HG02642 (cell line): ENCODE results near the gene TNFSF8.

Experiments
- ATAC-seq: cut with Tn5 transposase; IDR thresholded peaks from one replicate; pipeline ENCODE4 v1.9.1; 2021; ENCODE audit warnings: mild to moderate bottlenecking; ENCODE audit not compliant: unreplicated experiment, poor library complexity

Gene TNFSF8

DNA sequence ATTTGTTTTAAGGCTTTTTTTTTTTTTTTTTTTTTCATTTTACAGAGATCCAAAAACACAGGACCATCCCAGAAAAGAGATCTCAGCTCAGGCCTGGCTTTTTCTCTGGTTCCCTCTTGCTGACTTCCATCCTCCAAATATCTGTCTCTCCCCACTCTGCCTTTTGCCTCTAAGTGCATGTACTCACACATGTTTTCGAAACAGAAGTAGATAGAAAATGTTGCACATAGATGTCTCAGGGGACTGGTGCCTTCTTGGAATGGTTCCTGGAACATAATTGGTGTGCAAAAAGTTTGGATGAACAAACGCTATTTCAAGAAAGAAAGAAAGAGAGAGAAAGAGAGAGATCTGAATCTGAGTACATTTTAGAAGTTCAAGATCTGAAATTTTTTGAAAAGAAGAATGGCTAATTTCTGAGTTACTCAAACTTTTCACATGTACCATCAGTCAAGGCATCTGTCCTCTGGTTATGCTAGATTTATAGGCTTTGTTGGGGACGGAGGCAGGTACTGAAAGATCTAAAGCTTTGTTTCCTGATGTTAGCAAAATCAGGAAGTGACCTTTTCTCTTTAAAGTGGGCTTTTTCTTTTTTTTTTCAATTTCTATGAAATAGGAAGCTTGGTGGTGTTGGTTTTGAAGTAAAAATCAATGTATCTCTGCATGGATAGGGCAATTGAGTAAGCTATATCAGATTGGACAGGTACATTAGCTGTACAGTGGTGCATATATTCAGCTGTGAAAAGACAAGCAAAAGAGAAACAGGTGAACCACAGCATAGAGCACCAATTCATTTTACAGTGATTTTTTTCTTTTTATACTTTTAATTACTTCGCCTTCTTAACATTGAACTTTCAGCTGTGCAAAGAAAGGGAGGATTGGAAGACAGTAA is 8.5 kb upstream of the TNFSF8 start:
- ATAC-seq = no peak

DNA sequence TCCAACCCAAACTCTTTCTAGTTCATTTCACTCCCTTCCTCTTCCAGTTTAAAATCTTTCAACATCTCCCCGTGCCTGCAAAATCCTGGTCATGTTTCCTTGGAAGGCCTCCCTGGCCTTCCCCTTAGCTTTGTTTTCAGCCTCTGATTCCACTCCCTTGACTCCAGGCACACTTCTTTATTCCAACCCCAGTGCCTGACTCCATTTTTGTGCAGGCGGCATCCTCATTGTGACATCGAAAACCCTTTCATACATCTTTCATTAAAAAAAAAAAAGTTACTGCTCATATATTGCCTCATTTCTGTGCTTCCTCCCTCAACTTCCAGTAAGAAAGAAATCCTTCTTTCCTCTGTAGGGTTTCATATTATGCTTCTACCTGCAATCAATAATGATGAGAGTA is 7.1 kb upstream of the TNFSF8 start:
- no peak for ATAC-seq

DNA sequence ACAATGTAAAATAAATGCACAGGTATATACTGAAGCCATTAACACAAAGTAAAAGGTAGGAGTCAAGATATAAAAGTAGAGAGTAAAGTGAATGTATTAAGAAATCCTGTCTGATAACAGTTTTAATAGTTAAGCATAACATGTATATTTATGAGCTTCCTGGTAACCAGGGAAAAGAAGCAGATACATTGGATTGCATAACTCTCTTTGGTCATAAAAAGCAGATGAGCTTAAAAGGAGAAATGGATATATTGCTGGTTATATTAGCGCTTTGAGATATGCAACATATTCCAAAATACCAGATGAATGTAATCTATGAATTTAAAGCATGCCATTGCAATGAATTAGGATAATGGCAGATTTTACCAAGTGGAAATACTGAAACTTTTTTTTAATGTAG is 6.2 kb upstream of the TNFSF8 start:
- ATAC-seq = no peak

DNA sequence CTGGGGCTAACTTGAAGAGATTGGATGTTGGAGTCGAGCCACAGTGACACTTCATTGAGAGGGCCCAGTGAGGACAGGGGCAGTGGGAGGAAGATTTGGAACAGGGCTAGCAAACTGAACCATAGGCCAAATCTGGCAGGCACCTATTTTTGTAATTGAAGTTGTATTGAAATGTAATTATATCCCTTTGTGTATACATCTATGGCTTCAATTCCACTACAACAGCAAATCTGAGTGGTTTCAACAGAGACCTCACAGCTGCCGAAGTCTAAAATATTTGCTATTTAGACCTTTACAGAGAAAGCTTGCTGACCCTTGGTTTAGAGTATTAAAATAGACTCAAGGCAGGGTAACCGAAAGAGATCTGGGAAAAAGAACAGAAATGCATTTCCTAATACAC is 4.7 kb upstream of the TNFSF8 start:
- no peak for ATAC-seq

DNA sequence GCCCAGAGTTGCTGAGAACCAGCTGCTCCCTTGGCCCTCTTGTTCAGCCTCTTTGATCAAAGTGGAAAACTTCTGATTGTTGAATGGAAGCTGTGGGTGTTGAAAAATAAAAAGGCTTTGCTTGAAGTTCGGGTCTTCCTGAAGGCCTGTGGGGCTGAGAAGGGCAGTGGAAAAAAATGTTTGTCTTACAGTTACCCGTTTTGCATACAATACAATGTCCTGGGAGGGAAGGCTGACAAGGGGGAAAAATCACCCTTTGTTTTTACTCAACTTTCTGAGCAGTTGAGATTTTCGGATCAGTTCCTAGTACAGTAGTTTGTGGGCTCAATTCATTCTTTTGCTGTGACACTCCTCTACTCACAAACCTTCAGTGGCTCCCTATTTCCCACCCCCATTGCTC is 2.1 kb upstream of the TNFSF8 start:
- no peak for ATAC-seq

DNA sequence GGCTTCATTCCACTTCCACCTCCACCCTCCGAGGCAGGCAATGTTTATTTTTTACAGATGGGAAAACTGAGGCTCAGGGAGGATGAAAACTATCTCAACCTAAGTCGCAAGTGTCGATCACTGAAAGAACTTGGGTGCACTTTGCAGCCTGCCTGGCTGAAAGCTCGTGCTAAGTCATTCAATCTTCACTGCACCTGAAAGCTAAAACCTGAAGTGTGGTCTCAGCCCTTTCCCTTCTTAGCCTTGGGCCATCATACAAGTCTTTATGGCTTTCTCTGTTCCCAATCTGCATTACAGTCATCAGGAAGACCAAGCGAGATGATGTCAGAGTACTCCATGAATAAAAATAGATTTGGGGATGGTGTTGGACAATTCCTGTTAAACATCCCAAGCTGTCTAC is 1.0 kb upstream of the TNFSF8 start:
- no peak for ATAC-seq

DNA sequence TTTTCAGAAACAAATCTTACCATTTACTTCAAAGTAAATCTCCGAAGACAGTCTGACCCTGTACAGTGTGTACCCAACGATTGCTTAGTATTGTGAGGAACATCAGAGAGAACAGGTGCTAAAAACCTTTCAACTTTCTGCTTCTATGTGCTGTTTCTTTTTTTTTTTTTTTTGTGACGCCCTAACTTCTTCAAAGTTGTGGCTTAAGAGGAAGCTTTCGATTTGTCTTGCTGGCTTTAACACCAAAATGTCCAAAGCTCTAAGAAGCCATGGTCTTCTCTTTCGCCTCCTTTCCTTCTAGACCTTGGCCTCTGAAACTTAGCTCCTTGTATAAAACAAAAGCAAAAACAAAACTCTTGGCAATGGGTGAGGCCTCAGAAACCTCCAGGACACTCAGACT is 1.2 kb downstream of the TNFSF8 start:
- ATAC-seq = no peak

DNA sequence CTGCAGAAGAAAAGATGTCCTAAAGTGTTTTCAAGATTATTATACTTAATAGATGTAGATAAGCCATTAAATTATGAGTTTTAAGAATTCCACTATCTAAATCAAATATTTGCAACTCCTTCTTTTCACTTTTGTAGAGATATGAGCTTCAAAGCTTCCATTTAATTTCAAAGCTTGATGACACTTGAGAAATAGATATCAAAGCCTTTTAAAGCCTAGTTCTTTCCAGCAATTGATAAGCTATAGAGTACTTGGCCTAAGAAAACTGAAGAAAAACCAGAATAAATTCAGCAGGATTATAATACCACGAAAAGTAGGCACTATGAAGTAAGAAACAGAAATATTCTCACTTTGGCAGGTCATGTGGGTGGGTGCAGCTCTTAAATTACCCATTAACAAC is 1.7 kb downstream of the TNFSF8 start:
- no peak for ATAC-seq

DNA sequence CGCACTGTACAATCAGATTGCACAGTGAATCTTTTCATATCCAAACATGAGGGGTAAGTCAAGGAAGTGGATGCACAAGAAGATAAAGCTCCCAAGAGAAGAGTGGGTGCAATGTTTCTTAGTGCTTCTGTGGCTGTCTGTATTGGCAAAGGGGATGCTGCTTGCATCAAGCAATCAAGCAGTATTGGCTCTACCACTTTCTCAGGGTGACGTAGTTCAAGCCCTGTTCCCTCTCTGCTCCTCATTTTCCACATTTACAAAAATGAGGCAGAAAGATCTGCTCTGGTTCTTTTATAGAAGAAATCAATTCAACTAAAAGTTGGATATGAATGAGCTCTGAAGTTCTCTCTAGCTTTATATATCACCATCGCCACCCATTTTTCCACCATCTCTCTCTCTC is 2.3 kb downstream of the TNFSF8 start:
- ATAC-seq = no peak

DNA sequence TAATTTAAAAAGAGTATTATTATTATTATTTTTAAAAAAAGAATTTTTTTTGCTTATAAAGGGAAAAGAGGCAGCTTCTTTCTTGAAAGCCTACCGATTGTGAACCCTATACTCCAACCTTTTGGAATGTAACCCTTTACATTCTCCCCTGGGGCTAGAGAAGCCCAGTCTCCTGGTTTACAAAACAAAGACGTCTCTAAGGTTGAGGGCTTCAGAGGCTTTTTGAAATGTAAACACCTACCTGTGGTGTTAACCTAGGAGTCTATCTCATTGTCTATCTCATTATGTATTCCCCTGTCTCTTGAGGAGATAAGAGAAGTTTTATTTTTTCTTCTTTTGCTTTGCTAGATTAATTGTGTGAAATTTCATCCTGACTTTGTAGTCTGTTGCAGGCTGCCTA is 4.7 kb downstream of the TNFSF8 start:
- no peak for ATAC-seq

DNA sequence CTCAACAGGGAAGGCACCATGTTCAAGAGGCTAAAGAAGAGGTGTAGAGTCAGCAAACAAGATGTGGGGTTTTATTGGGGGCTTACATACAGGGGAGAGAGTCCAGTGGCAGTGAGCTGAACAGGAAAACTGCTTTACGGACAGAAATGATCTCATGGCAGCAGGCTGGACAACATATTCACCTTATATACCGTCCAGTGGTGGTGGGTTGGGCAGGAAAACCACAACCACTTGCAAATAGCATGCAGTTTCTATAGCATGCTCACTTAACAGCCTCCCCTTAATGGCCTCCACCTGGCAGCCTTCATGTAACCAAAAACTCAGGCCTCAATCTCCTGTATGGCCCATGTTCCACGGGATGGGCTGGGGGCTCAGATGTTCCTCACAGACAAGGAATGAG is 5.4 kb downstream of the TNFSF8 start:
- no peak for ATAC-seq

DNA sequence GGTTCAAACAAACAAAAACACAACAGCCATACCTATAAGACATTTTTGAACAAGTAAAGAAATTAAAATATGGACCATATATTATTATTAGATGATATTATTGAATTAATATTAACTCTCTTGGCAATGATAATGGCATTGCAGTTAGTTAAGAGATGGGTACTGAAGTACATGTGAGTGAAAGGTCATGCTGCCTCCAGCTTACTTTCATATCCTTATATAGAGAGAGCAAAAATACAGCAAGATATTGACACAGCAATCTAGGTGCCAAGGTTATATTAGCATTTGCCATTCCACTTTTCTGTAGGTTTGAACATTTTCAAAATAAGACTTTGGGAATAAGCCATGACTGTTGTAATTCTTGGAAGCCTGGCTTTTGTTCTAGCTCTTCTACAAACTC is 6.1 kb downstream of the TNFSF8 start:
- ATAC-seq = no peak

DNA sequence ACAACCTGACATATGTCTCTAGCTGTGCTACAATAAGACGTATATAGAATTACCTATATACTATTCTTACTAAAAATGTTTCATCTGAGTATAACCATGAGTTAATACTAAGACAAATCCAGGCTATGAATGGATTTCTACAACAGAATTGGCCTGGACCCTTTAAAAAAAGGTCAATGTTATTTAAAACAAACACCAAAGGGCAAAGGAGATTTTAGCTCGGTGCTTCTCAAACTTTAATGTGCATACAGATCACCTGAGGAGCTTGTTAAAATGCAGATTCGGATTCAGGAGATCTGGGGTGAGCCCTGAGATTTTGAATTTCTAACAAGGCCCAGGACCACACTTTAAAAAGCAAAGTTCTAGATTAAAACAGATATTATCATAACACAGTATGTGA is 6.5 kb downstream of the TNFSF8 start:
- no peak for ATAC-seq

DNA sequence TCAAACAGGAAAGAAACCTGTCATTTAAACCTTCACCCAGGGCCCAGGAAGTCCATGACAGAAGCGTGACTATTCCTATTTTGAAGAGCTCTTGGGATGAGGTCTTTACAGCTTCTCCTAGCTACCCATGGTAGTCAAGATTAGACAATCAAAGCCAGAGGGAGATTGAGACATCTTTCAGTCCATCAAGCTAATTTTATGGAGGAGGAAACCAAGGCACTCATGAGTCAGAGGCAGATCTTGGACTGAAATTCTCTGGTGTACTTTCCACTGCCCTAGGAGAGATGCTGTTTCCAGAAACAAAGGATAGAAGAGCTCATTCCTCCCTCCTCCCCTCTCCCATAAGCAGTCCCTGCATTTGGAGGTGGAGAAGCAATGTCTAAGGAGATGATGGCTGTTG is 9.2 kb downstream of the TNFSF8 start:
- no peak for ATAC-seq

DNA sequence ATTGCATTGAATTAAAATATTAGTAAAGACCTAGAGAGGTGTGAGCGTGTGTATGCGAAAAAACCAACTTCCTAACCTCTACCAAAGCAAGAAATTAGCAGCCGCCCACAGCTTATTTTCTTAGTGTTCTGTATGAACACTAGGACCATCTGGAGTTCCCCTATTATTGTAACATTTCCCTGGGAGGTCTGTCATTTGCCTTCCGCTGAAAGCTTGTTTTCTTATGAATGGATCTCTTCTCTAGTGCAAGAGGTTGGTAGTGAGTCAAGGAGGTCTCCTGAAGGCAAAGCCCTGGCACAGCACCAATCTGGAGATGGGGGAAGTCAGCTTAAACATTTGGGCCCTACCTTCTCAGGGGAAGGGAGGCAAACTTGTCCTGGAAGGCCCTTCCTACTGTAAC is 10.8 kb downstream of the TNFSF8 start:
- ATAC-seq = no peak

DNA sequence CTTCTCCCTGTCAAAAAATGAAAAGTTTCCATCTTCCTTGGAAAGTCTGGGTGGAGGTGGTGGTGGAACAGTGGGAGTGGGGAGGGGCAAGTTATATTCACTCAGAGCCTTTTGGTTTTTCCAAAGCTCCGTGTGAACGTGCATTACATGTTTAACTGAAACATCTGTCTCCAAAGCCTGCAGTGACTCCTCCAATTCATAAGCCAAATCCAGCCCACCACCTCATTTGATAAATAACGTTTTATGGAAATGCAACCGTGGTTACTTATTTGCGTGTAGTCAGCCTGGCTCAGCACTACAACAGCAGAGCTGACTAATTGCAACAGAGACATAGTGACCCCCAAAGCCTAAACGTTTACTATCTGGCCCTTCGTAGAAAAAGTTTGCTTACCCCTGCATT is 13.9 kb downstream of the TNFSF8 start:
- ATAC-seq = no peak

DNA sequence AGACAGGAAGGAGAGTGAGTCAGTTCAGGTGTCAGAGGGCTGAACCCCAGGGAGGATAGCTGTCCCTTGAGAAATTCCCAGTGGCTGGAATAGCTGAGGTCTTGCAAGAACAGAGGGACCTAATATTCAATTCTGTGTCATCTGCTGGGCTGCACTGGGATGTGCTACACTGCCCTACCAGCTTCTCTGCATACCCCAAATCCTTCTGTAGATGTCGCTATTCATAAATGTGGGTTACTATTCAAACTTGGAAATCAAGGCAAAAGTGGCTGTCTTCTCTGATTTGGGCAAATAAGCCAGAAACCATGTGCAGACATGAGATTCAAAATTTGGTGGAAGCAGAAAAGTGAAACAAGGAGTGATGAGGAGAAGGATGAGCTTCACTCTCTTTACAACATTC is 16.3 kb downstream of the TNFSF8 start:
- ATAC-seq = no peak

DNA sequence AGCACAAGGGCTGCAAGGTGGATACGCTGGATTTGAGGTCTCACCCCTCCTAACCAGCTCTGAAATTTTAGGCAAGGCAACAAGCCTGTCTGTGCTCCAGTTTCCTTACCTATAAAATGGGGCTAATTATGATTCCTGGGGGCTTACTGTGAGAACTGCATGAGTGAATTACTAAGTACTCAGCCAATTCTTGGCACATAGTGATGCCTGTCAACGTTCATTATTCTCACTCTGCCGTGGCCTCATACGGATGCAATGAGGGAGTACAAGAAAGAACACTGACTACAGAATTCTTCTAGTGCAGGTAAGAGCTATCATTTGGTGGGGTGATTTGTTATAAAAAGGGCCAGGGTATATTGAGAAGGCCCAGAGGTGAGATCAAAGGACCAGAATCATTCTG is 16.7 kb downstream of the TNFSF8 start:
- ATAC-seq = no peak

DNA sequence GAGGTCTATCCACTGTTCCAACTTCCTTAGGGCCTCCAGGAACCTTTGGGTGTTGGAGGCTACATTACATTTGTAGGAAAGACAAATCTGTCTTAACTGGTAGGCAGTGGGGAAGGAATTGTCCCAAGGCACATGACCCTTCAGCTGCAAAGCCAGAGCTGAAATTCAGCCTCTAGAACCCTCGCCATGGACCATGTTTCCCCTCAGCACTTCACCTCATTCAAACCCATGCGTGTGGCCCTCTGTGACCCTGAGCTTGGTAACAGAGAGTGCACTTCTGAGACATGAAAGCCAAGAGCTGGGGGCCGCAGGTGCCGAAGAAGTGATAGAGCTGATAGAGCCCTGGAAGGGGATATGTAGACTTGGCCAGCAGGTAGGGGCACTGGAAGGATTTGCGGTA is 17.2 kb downstream of the TNFSF8 start:
- ATAC-seq = no peak

DNA sequence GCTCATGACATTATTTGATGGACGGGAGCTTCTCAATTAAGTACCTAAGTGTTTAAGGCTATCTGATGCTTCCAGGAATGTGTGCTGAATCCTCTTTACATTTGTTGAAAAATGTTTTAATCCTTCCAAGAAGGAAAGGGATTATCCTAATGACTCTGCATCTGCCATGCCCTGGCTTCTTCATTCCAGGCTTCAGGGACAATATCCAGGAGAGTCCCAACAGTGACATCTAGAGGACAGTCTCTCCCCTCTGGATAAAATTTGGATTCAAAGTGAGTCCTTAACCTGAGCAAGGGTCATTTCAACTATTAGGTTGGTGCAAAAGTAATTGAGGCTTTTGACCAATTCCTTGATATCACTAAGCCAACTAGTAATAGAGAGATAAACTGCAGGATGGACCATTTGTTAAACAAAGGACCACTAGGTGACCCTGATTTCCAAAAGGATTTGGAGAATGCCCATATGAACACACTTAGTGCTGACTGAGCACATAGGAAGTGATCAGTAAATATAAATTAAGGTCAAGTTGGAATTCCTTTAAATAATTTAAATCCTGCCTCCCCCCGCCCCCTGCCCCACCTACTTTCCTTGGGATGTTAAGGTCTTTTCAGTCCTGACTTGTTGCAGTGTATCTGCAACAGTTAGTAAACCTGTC is 19.1 kb downstream of the TNFSF8 start:
- ATAC-seq = no peak

DNA sequence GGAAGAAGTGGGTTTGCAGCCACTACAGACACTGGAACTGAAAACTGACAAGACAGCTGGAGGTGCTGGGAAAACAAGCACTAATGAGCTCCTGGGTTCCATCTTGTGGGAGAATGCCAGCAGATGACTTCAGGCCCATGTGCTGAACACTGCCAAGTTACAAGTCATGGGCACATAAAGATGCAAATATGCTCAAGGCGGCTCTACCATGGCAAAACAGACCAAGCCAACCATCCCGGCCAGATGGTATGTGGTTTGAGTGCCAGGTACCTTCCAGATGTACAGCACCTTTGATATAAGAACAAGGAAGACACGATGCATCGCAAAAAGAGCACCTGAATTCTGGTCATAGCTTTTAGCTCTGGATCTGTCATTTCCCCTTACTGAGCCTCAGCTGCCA is 19.9 kb downstream of the TNFSF8 start:
- ATAC-seq = no peak

DNA sequence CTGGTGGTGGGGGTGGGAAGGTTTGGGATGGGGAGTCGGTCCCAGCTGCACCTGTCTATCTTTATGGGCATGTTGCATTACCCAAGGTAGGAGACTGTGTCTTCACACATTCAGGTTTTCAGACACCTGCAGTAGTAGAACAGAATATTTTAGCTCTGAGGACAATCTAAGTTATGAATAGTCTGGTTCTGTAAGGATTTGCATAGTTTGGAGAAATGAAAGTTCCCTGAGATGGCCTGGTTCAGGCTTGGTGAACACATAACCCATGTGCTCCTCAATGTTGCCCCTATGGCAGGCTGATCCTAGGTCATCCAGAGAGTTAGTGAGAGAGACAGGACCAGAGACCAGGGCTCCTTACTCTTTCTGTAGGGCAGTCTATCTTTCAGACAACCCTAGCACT is 20.7 kb downstream of the TNFSF8 start:
- no peak for ATAC-seq
